H9 (cell line): ENCODE results near the gene CACTIN. TPM values are rescaled to one million over a fixed set of nuclear protein-coding genes. Genes with fewer than 3 reads are reported as not detected.

Source experiments
- DNase-seq: peaks from one replicate; pipeline ENCODE4 v3.0.0-alpha.2; 2017
- H2AFZ ChIP-seq: one replicate; pipeline ENCODE4 v1.6.1; 2013; ENCODE audit warnings: mild to moderate bottlenecking, low read length, control low read depth, moderate library complexity
- H2AK5ac ChIP-seq: 2 replicates; pipeline ENCODE4 v1.6.1; 2013; ENCODE audit warnings: low read length, control low read depth, mixed read lengths; ENCODE audit not compliant: insufficient read length
- H2BK120ac ChIP-seq: one replicate; pipeline ENCODE4 v1.6.1; 2013; ENCODE audit warnings: low read depth, mild to moderate bottlenecking, low read length, control low read depth, inconsistent platforms; ENCODE audit not compliant: poor library complexity, severe bottlenecking
- H2BK12ac ChIP-seq: 2 replicates; pipeline ENCODE4 v1.6.1; 2013; ENCODE audit warnings: low read length, control low read depth, mixed read lengths, low read depth; ENCODE audit not compliant: insufficient read length
- H2BK15ac ChIP-seq: 2 replicates; pipeline ENCODE4 v1.6.1; 2013; ENCODE audit warnings: low read depth, low read length, control low read depth
- H2BK20ac ChIP-seq: one replicate; pipeline ENCODE4 v1.6.1; 2013; ENCODE audit warnings: low read depth, mild to moderate bottlenecking, low read length, control low read depth, inconsistent platforms; ENCODE audit not compliant: poor library complexity, severe bottlenecking
- H2BK5ac ChIP-seq: 2 replicates; pipeline ENCODE4 v1.6.1; 2013; ENCODE audit warnings: low read length, control low read depth, mixed read lengths; ENCODE audit not compliant: insufficient read length
- H3K14ac ChIP-seq: 2 replicates; pipeline ENCODE4 v1.6.1; 2013; ENCODE audit warnings: low read length, control low read depth; ENCODE audit not compliant: insufficient read depth
- H3K18ac ChIP-seq: 2 replicates; pipeline ENCODE4 v1.6.1; 2013; ENCODE audit warnings: low read depth, mild to moderate bottlenecking, mixed read lengths, low read length, control low read depth; ENCODE audit not compliant: insufficient read length
- H3K23ac ChIP-seq: 2 replicates; pipeline ENCODE4 v1.6.1; 2013; ENCODE audit warnings: low read length, control low read depth, mixed read lengths, low read depth; ENCODE audit not compliant: insufficient read length
- H3K23me2 ChIP-seq: 2 replicates; pipeline ENCODE4 v1.6.1; 2013; ENCODE audit warnings: low read depth, mild to moderate bottlenecking, mixed read lengths, low read length, control low read depth; ENCODE audit not compliant: insufficient read length, poor library complexity, severe bottlenecking
- H3K27ac ChIP-seq: 2 replicates; pipeline ENCODE4 v1.5.1; 2013; ENCODE audit warnings: low read length, control low read depth, mixed read lengths, low read depth; ENCODE audit not compliant: insufficient read length
- H3K27me3 ChIP-seq: 2 replicates; pipeline ENCODE4 v1.6.1; 2013; ENCODE audit warnings: low read length, control low read depth, inconsistent platforms; ENCODE audit not compliant: insufficient read depth
- H3K4ac ChIP-seq: 2 replicates; pipeline ENCODE4 v1.6.1; 2013; ENCODE audit warnings: low read depth, mild to moderate bottlenecking, control low read depth, inconsistent platforms, low read length, moderate library complexity
- H3K4me1 ChIP-seq: 2 replicates; pipeline ENCODE4 v1.6.1; 2013; ENCODE audit warnings: low read length, control low read depth, inconsistent platforms; ENCODE audit not compliant: insufficient read depth
- H3K4me2 ChIP-seq: 2 replicates; pipeline ENCODE4 v1.6.1; 2013; ENCODE audit warnings: low read length, control low read depth, mixed read lengths; ENCODE audit not compliant: insufficient read length, insufficient read depth
- H3K56ac ChIP-seq: 2 replicates; pipeline ENCODE4 v1.6.1; 2013; ENCODE audit warnings: low read depth, mild to moderate bottlenecking, mixed read lengths, low read length, control low read depth; ENCODE audit not compliant: insufficient read length
- H3K79me1 ChIP-seq: 2 replicates; pipeline ENCODE4 v1.6.1; 2013; ENCODE audit warnings: low read depth, mild to moderate bottlenecking, moderate library complexity, low read length, control low read depth, inconsistent platforms; ENCODE audit not compliant: insufficient read depth, poor library complexity, severe bottlenecking
- H3K79me2 ChIP-seq: 2 replicates; pipeline ENCODE4 v1.6.1; 2013; ENCODE audit warnings: low read length, control low read depth, inconsistent platforms; ENCODE audit not compliant: insufficient read depth
- H3K9ac ChIP-seq: 2 replicates; pipeline ENCODE4 v1.6.1; 2013; ENCODE audit warnings: low read length, control low read depth, mixed read lengths; ENCODE audit not compliant: insufficient read length; ENCODE audit errors: extremely low read depth
- H3K9me3 ChIP-seq: one replicate; pipeline ENCODE4 v1.6.1; 2013; ENCODE audit warnings: low read depth, low read length, inconsistent platforms; ENCODE audit not compliant: control insufficient read depth
- H3T11ph ChIP-seq: one replicate; pipeline ENCODE4 v1.6.1; 2013; ENCODE audit warnings: mild to moderate bottlenecking, low read length, control low read depth, inconsistent platforms
- H4K20me1 ChIP-seq: one replicate; pipeline ENCODE4 v1.6.1; 2013; ENCODE audit not compliant: control insufficient read depth, insufficient read length, insufficient read depth
- H4K5ac ChIP-seq: 2 replicates; pipeline ENCODE4 v1.6.1; 2013; ENCODE audit warnings: low read depth, mild to moderate bottlenecking, mixed read lengths, low read length, control low read depth; ENCODE audit not compliant: insufficient read length
- H4K8ac ChIP-seq: replicated peaks from 2 replicates; pipeline ENCODE4 v1.6.1; 2013; ENCODE audit warnings: low read length, control low read depth, mixed read lengths, low read depth; ENCODE audit not compliant: insufficient read length
- H4K91ac ChIP-seq: 2 replicates; pipeline ENCODE4 v1.6.1; 2013; ENCODE audit warnings: low read depth, mild to moderate bottlenecking, moderate library complexity, mixed read lengths, low read length, control low read depth; ENCODE audit not compliant: insufficient read length
- H3K27ac Mint-ChIP-seq, 3 experiments: 2 replicates in 2 of 3; 3 replicates in 1 of 3; pipeline ENCODE4 v1.8.0; 2020 to 2021; ENCODE audit warnings: mixed read lengths in 3 of 3, mild to moderate bottlenecking in 1 of 3, moderate library complexity in 1 of 3
- H3K27me3 Mint-ChIP-seq: 2 replicates; pipeline ENCODE4 v1.8.0; 2021; ENCODE audit warnings: low read depth, mild to moderate bottlenecking, moderate library complexity, mixed read lengths
- H3K36me3 Mint-ChIP-seq, 3 experiments: 2 replicates in 2 of 3; 3 replicates in 1 of 3; pipeline ENCODE4 v1.8.0; 2020 to 2021; ENCODE audit warnings: low read depth in 3 of 3, mixed read lengths in 3 of 3; ENCODE audit not compliant: insufficient read depth in 1 of 3
- H3K4me1 Mint-ChIP-seq, 2 experiments: 2 replicates each; pipeline ENCODE4 v1.8.0; 2020; ENCODE audit warnings: mixed read lengths in 2 of 2
- H3K4me3 Mint-ChIP-seq, 2 experiments: 2 replicates in 1 of 2; 3 replicates in 1 of 2; pipeline ENCODE4 v1.8.0; 2020 to 2021; ENCODE audit warnings: mild to moderate bottlenecking in 2 of 2, mixed read lengths in 2 of 2, moderate library complexity in 1 of 2
- H3K9me3 Mint-ChIP-seq, 2 experiments: 2 replicates in 1 of 2; 3 replicates in 1 of 2; pipeline ENCODE4 v1.8.0; 2020; ENCODE audit warnings: mild to moderate bottlenecking in 2 of 2, mixed read lengths in 2 of 2, moderate library complexity in 1 of 2
- CTCF ChIP-seq: fragments of 200-600 bp; sonication (generic); conservative IDR thresholded peaks from 3 replicates; pipeline ENCODE4 v1.8.0; 2021; ENCODE audit warnings: antibody characterized with exemption, mild to moderate bottlenecking
- WGBS: extraction: QIAGEN DNeasy Blood & Tissue Kit; methylation state at CpG from one replicate; pipeline ENCODE4 v1.1.7; 2013; ENCODE audit warnings: missing lambda C conversion rate, low lambda C conversion rate, mixed read lengths; ENCODE audit not compliant: insufficient read length; ENCODE audit errors: extremely low coverage; 5-methylcytosine and 5-hydroxymethylcytosine counted together
- total RNA-seq: library from RNA; stranded (reverse); gene quantifications from 2 replicates; pipeline ENCODE4 v1.2.1, GENCODE V29; 2021

Gene CACTIN
- total RNA-seq, 1 experiment from 2014 or later, result 37.3 TPM

GRCh38 chr19:3645067-3645396 lies 18.4 kb upstream of the CACTIN start:
- Histone ChIP-seq H3K23ac (no peak overlapping the region), H4K5ac (no peak overlapping the region), H3K4ac (no peak overlapping the region), H2AK5ac (no peak overlapping the region), H3K27me3 (no peaks in the 10 kb centered on the region), H3K23me2 (no peaks in the 10 kb centered on the region), H2BK12ac (no peak overlapping the region), H3T11ph (no peak overlapping the region), H3K79me2 (no peaks in the 10 kb centered on the region), H3K79me1 (no peaks in the 10 kb centered on the region), H3K4me1 (no peaks in the 10 kb centered on the region), H2AFZ (no peak overlapping the region), H3K9me3 (no peaks in the 10 kb centered on the region), H3K9ac (no peak overlapping the region), H3K14ac (no peak overlapping the region), H3K4me2 (no peak overlapping the region), H4K91ac (no peak overlapping the region), H2BK15ac (no peak overlapping the region), H2BK20ac (no peak overlapping the region), H2BK5ac (no peak overlapping the region), H3K18ac (no peak overlapping the region), H3K27ac (no peak overlapping the region), H4K8ac (no peak overlapping the region), H3K56ac (no peak overlapping the region), H2BK120ac (no peak overlapping the region), H4K20me1 (peaks cover under 1% of the 10 kb centered on the region)
- Mint-ChIP-seq H3K4me1 (no peaks in the 10 kb centered on the region), H3K27me3 (no peaks in the 10 kb centered on the region), H3K36me3 (peaks cover 2 to 20% (median 15%) of the 10 kb centered on the region in 3 experiments; a peak in 6 of 7 replicates), H3K27ac (no peak overlapping the region), H3K9me3 (no peaks in the 10 kb centered on the region), H3K4me3 (no peak overlapping the region)
- no peak for DNase-seq
- TF ChIP-seq CTCF, result no peak
- no CpG with 5 or more reads among the region's 11 CpGs for WGBS
